A549 (cell line): ENCODE results near the gene NXPE3.

Experiments
- E2F6 ChIP-seq: IDR thresholded peaks from 2 replicates; pipeline ENCODE4 v1.6.1; 2012; ENCODE audit warnings: low read depth, borderline replicate concordance
- JUNB ChIP-seq: fragments of >200 bp; sonication (Bioruptor Twin); formaldehyde crosslinking; IDR thresholded peaks from 2 replicates; pipeline ENCODE4 v1.6.1; 2016
- KDM5A ChIP-seq: fragments of 200-600 bp; sonication (generic); IDR thresholded peaks from 2 replicates; pipeline ENCODE4 v1.6.1; 2016; ENCODE audit warnings: antibody characterized with exemption, mild to moderate bottlenecking
- MAZ ChIP-seq: fragments of 150-350 bp; IDR thresholded peaks from 2 replicates; pipeline ENCODE4 v1.6.1; 2014; ENCODE audit warnings: antibody characterized with exemption, low read depth, low read length, borderline replicate concordance
- MYC ChIP-seq: IDR thresholded peaks from 2 replicates; pipeline ENCODE4 v1.6.1; 2012; ENCODE audit warnings: mild to moderate bottlenecking, inconsistent platforms, low read length, improper control_type of control experiment, borderline replicate concordance
- RAD21 ChIP-seq, 2 experiments: fragments of >200 bp in 1 of 2; sonication (Bioruptor Twin) in 1 of 2; formaldehyde crosslinking in 1 of 2; IDR thresholded peaks in 1 of 2; conservative IDR thresholded peaks in 1 of 2; 2 replicates in 1 of 2; 3 replicates in 1 of 2; pipeline ENCODE4 v1.6.1; 2012 to 2018; ENCODE audit warnings: inconsistent platforms in 1 of 2
- TF ChIP-seq, protein P1 (sequence below): fragments of >200 bp; sonication (Bioruptor Twin); formaldehyde crosslinking; IDR thresholded peaks from 3 replicates; pipeline ENCODE4 v1.5.1; 2016
- TF ChIP-seq, protein P2 (sequence below): IDR thresholded peaks from 2 replicates; pipeline ENCODE4 v1.6.1; 2012

DNA sequence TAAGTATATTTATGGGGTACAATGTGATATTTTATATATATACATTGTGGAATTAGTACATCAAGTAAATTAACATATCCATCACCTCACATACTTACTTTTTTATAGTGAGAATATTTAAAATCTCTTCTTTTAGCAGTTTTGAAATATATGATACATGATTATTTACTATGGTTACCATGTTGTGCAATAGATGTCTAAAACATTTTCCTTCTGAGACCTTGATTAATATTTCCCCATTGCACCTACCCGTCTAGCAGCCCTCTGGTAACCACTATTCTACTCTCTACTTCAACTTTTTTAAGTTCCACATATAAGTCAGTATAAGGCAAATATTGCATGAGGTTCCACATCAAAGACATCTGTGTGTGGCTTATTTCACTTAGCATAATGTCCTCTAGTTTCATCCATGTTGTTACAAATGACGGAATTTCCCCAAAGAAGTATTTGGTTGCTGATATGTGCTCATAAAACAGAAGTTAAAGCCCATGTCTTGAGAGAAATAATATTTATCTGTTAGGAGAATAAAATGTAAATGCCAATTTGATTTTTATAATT is 40.7 kb downstream of the NXPE3 start:
- TF ChIP-seq, protein P1, sequence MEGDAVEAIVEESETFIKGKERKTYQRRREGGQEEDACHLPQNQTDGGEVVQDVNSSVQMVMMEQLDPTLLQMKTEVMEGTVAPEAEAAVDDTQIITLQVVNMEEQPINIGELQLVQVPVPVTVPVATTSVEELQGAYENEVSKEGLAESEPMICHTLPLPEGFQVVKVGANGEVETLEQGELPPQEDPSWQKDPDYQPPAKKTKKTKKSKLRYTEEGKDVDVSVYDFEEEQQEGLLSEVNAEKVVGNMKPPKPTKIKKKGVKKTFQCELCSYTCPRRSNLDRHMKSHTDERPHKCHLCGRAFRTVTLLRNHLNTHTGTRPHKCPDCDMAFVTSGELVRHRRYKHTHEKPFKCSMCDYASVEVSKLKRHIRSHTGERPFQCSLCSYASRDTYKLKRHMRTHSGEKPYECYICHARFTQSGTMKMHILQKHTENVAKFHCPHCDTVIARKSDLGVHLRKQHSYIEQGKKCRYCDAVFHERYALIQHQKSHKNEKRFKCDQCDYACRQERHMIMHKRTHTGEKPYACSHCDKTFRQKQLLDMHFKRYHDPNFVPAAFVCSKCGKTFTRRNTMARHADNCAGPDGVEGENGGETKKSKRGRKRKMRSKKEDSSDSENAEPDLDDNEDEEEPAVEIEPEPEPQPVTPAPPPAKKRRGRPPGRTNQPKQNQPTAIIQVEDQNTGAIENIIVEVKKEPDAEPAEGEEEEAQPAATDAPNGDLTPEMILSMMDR = no peak
- TF ChIP-seq MAZ (no peak), E2F6 (no peak), JUNB (no peak), KDM5A (no peak), RAD21 (conservative IDR thresholded peaks at IDR 0.05 in 1 of 2, IDR thresholded peaks at IDR 0.05 in 1 of 2) (no peak), MYC (no peak)
- TF ChIP-seq, protein P2, sequence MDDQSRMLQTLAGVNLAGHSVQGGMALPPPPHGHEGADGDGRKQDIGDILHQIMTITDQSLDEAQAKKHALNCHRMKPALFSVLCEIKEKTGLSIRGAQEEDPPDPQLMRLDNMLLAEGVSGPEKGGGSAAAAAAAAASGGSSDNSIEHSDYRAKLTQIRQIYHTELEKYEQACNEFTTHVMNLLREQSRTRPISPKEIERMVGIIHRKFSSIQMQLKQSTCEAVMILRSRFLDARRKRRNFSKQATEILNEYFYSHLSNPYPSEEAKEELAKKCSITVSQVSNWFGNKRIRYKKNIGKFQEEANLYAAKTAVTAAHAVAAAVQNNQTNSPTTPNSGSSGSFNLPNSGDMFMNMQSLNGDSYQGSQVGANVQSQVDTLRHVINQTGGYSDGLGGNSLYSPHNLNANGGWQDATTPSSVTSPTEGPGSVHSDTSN = no peak
